Measurements from ENCODE around the gene RASGRP4.

- no peak for TF ChIP-seq CTCF (conservative IDR thresholded peaks at IDR 0.05; ENCODE audit: low read depth, low read length)
- TF ChIP-seq EZH2 (IDR thresholded peaks at IDR 0.05; ENCODE audit: borderline replicate concordance, low read depth, low read length, poor library complexity, severe bottlenecking) = no peak
Observed at GRCh38 chr19:38381138-38381537, 44.9 kb downstream of the RASGRP4 start.

All from A673 (cell line).